GM19372 (cell line): ENCODE data around the gene FRY.
"Not testable (repeated sequence)": the region's sequence is repeated elsewhere in the genome, so short reads cannot be mapped to it uniquely, and the experiment has no call there.

Experiments
- ATAC-seq: cut with Tn5 transposase; IDR thresholded peaks from one replicate; pipeline ENCODE4 v1.9.1; 2021; ENCODE audit warnings: mild to moderate bottlenecking, low read depth, moderate library complexity; ENCODE audit not compliant: unreplicated experiment

FRY gene

DNA sequence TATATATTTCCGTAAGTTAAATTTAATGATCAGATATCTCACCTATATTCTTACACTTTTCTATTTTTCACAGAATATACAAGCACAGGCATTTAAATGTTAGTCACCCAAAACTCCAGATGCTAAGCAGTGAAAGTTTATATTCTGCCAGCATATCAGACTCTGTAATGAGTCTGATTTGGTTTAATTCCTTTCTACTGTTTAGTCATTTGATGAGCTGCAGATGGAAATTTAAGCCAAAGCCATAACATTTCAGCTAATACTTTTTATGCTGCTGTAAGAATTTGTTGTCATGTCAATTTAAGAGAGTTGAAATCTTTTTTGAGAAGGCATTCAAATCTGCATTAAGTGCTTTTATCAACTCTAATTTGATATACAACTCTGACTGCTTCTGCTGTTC is 8.0 kb downstream of the FRY start:
- no peak for ATAC-seq

DNA sequence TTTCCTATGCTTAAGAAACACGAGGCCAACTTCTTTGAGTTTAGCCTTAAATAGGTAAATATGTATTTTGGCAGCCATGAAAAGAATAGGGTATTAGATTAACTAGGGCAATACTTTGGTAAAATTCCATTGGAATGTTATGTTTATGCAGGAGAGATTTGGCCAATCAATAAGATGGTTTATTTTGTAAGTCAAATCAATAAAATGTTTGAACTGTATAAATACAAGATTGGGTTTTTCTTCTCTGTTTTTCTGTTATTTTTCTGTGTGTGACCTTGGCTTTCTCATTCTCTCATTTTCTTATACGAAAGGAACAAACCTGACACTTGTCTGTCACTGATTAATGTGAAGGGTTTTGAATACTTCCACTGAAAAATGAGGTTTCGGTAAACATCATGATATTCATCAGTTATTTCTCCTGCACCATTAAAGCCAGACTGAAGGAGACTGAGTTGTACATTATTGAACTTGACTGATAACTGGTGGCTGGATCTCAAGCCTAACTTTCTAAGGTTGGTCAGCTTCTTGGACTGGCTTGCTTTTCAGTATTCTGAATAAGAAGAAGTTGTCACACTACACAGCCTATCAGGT is 8.6 kb downstream of the FRY start:
- ATAC-seq, result no peak

DNA sequence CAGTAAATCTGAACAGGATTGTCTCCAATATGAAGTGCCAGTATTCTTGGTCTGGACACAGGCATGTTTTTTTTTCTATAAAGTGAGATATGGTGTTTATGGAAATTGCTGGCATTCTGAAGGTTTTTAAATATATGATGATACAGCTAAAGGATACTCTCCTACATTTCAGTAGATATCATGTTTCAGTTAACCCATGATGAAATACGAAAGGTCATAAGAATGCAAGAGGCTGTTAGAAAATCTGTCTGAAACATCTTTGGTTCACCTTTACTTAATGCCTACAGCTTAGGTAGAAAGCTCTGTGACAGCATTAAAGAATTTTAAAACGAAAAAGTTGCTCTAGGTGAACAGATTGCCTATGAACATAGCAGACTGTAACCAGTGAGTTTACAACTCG is 9.1 kb downstream of the FRY start:
- no peak for ATAC-seq

DNA sequence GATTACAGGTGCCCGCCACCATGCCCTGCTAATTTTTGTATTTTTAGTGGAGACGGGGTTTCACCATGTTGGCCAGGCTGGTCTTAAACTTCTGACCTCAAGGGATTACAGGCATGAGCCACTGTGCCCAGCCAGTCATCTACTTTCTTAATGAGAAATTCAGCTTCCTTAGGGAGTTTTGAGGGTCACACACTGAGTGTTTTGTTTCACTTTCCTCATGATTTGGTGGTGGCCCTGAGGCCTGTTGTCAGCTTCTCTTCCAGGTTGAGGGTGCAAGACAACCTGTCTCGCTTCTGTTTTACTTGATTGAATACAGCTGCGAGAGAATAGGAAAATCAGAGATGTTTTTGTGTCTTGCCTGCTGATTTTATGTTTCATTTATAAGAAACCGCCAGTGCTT is 9.9 kb downstream of the FRY start:
- no peak for ATAC-seq

DNA sequence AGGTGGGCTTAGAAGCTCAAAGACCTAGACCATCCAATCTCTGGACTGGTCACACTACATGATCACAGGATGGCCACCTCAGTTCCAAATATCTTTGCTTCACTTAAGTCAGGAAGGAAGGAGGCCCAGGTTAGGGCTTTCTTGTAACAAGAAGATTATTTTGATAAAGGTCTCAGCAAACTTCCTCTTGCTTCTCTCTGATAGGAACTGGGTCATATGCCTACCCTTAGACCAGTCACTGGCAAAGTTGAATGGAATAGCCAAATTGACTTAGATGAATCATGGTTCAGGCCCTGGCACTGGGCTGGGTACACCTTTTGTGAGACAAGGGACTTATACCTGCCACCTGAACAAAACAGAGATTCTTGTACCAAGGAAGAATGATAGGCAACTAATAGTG is 11.0 kb downstream of the FRY start:
- no peak for ATAC-seq

DNA sequence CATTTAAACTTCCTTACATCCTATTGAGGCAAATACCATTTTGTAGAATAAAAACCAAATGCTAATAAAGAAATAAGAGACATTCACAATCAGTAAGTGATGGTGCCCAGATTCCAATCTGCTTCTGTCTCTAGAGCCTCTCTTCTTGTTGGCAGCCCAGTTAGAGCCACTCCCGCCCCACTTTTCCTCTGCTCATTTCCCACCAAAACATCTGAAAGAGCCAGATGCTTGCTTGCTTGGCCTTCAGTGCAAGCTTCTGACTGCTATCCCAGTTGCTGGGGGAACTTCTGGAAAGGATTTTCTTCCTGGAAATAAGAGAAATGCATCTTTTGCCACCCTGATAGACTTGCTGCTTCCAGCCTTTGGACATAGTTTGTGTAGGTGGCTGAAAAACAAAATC is 12.9 kb downstream of the FRY start:
- no peak for ATAC-seq

DNA sequence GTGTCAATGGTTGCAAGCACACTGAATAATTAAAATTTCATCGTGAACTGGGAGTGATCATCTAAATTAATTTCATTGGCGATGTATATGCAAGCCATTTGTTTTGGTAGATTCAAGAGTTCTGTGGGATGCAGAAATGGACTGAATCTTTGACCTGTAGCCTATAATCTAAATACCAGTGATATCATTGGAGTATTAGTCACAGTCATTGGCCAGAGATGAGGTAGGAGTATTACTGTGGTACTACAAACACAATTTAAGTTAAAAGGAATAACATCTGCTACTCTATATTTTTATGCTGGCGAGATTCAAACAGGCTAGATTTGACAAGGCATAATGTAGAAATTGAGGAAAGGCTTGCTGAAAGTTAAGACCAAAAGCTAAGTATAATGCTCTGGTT is 14.0 kb downstream of the FRY start:
- ATAC-seq, result no peak

DNA sequence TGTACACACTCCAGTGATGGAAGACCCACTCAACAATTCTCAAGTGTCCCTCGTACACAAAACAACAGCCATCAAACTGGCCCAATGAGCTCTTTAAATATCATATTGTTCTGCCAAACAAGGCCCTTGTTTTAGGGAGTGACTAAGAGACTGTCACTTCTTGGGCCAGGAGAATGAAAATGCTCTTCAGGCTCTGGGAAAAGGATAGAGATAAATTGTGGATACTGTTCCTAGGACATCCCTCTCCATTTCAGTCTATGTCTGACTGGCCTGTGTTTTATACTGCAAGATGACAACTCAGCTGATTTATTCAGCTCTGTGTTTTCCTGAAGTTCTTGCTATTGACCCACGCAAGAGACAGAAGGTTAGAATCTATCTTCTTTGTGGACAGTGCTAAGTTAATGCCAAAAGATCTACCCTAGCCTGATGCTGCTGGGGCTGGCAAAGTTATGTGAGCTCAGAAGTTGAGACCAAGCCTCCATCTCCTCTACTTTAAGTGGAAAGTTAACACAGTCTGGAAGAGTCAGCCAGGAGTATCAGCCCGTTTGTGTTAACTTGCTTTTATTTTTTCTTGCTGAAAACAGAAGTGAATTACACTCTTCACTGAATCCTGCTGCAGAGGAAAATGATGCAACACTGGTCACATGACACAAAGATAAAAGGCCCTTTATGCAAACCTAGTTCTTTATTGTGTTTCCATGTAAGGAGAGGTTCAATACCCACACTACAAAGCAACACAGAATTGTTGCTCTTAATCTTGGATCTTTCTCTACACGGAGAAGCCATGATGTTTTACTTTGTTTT is 14.6 kb downstream of the FRY start:
- ATAC-seq, result no peak

DNA sequence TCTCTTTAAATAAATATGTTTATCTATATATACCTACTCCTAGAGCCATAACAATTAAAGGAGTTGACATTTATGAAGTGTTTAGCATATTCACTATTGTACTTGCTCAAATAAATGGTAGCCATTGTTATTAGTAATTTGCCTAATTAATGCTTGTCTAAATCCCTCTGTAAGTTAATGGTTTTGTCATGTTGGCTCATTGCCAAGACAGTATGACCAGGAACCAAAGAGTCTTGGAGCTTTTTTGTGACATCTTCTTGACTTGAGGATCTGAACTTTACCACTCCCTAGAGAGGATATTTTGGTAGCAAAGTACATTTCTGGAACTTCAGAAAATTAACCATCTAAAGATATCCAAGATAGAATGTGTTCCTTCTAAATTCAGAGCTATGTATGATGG is 15.5 kb downstream of the FRY start:
- ATAC-seq, result no peak

DNA sequence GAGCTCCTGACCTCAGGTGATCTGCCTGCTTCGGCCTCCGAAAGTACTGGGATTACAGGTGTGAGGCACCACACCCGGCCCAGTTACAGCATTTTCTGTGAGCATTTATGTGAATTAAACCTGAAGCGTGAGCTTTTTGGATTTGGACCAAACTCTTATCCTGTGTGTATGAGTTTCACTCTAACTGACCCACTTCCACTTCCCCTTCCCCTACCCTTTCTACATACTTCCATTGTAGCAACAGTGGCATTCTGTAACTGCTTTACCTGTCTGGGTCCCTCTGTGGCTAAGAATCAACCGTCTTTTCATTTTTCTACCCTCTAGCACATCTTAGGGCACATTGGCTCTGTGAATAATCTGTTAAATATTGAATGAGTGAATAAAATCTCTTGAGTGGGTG is 16.2 kb downstream of the FRY start:
- ATAC-seq, result no peak

DNA sequence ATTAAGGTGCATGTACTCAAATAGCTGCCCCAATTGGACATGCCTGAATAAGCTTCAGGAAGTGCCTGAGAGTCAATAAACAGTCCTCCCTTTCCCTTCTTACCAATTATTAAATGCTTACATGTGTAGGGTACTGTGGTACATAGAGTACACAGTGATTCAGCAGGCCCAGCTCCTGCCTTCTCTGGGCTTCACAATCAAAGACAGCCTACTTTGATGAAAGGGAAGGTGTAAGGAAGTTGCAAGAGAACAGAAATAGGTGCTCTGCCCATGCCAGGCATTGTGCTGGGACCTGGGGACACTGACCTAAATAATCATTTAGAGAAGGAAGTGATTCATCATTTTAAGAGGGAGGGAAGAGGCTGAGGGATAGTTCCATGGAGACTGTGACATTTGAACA is 17.2 kb downstream of the FRY start:
- no peak for ATAC-seq

DNA sequence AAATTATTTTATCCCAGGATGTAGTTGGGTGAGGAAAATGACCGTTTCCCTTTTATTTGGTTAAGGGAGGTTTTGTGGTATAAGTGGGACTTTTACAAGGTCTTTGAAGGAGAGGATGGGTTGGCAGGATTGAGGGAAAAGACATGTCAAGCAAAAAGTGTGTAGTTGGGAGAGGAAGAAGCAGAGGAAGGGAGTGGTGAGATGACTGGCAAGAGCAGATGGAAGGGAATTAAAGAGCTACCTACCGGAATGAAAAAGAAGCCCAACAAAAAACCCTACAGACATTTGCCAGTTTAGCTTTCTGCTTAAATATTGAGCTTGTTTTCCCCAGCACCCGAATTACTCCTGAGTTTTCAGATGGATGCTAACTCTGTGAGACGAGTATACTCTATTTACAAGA is 19.6 kb downstream of the FRY start:
- no peak for ATAC-seq

DNA sequence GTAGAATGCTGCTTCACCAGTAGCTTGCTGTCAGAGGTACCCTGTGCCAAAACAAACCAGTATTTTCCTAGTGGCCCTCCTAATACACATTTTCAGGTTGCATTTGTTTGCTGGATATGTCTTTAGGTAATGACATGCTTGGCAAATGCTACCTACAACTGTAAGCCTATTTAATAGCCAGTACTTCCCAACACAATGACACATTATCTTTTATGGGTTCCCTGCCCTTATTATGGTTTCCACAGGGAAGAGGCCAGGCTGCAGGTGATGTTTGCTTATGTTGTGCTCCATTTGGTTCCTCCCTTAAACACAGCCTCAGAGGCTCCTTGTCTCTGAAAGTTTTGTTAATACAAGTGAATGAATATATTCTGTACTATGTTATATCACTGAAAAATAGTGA is 24.7 kb downstream of the FRY start:
- no peak for ATAC-seq

DNA sequence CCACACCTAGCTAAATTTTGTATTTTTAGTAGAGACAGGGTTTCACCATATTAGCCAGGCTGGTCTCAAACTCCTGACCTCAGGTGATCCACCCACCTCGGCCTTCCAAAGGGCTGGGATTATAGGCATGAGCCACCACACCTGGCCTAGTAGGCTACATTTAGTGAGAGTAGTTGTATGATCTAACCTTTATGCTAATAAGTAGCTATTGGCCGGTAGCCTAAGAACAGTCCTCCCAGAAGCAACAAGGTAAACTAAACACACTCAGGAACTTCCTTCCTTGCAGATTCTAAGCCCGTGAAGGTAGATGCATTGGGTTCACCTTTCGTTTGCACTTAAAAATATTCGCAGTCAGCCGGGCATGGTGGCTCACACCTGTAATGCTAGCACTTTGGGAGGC is 25.8 kb downstream of the FRY start:
- ATAC-seq, result not testable (repeated sequence)

DNA sequence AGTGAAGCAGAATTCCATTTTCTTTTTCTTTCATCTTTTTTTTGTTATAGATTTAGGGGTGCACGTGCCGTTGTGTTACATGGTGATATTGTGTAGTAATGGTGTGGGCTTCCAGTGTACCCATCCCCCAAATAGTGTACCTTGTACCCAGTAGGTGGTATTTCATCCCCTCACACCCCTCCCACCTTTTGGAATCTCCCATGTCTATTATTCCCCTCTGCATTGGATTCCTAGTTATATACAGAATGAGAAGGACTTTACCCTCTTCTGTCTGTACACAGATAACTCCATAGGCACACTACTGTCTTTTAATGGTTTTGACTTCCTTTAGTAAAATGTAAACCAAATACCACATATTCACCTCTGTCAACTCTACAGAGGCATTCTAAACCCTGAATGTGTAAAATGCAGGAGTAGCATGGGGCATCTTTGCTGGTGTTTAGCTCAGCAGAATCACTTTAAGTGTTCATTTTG is 28.0 kb downstream of the FRY start:
- no peak for ATAC-seq

DNA sequence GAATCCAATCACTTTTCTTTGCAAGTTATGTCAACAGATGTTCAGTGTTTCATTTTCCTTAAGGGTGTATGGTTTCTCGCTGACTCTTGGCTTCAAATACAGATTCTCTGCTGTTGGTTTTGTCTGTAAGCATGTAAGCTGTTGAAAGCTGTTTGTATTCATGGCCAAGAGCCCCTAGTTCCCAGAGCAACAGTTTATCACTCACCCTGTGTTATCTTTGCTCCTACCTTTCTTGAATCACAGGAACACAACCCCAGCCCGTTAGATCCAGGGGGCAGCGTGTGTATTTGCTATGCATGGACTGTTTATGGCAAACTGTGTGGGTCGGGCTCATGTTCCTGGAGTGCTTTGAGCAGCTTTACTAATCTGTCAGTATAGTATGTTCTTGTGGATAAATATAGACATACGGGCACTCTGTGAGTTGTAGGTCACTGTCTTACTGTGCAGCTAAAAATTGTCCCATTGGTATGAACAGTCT is 28.9 kb downstream of the FRY start:
- ATAC-seq, result no peak

DNA sequence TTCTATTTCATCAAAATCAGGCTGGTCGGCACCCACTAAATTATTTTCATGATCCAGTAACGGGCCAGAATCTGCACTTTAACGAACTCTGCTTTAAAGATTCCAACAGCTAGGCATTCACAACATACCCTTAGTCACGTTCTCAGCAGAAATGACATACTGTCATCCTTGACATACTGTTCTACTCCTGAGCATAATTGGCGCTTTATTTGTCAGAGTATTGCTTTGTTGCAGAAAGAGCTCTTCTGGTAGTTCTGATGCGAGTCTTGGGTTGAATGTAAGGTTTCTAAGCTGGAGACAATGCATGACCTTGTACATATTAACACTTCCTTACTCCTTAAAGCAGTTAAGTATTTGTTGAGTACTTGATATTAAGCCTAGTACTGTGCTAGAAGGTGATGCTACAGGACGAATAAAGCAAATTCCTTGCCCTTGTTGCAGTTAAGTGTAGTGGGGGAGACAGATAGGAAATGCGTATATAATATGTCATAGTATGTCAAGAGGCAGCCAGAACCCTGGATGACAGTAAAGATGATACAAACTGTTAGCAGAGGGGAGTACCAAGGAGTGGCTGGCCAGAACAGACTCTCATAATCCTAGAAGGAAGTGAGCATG is 32.2 kb downstream of the FRY start:
- ATAC-seq, result no peak

DNA sequence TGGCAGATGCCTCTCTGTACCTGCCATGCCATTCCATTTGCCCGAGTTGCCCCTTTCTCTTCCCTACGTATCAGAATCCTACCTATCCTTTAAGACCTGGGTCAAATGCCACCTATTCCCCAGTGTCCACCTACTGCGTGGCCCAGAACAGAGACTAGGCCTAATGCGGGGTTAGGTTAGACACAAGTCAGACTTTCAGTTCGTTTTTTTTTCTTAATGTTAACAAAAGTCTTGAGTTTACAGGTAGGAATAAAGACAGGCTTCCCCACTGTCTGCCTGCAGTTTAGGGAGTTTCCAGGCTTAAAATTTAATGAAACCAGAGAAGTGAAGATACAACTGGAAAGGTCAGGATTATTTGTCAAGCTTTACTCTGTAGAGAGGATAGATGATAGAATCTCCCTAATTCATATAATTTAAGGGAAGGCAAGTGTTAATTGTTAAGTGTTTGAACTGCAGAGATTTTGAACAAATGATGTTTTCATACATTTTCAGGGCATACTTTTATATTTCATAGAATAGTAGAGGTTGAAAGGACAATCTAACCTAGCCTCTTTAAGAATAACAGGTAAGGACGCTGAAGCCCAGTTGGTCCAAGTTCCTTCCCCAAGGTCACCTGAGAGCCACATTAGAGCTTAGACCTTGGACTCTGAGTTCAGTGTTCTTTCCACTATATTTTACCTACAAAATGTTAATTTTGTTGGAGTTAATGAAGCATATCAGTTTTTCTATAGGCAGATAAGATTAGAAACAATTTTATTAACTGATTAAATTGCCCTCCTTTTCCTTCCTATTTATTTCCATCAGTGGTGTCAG is 35.8 kb downstream of the FRY start:
- ATAC-seq, result no peak

DNA sequence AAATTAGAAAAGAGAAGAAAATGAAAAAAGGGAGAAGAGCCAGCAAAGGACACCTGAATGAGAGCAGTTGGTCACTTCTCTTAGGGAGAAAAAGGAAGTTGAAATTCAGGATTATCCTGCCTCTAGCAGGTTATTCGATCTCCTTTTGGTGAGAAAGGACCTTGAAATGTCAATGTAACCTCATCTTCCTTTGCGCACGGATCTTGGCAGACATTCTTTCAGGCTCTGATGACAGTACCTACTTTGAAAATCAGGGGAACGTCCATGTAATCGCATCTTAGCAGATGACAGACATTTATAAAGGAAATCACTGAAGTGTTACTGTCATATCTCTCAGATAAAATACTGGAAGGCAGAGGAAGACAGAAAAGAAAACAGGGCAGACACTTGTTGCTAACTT is 36.7 kb downstream of the FRY start:
- ATAC-seq, result no peak

DNA sequence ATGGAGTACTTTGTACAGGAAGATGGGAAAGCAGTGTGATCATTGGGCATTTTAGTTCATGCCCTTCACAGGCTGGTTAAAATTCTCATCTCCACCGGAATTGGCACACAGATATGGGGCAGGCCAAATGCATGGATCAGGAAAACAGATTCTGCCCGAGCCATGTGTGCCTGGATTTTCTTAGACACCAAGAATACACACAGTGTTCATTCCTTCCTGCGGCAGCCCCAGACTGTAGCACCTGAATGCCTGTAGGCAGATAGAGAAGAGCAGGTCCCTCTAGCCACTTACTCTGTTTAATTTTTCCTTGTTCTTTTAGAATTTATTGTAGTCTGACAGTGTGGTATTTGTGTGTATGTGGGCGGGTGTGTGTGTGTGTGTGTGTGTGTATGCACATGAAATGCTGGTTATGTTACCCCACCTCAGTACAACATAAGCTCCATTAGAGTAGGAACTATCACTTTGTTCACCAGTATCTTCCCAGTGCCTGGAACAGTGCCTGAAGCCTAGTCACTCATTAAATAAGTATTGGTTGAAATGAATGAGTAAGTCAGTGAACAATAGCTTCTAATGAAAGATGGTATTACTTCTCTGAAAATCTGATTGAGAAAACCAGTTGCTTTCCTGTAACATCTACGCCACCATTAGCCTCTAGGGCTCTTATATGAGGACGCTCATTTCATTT is 41.7 kb downstream of the FRY start:
- ATAC-seq, result no peak
